Ishikawa (cell line): ENCODE data around the gene TRPM3.

ENCODE experiments used
- EP300 ChIP-seq: IDR thresholded peaks from 2 replicates; pipeline ENCODE4 v1.6.1; 2012; ENCODE audit warnings: borderline replicate concordance
- REST ChIP-seq: IDR thresholded peaks from 2 replicates; pipeline ENCODE4 v1.6.1; 2012; ENCODE audit warnings: low read depth, mild to moderate bottlenecking

- no peak for TF ChIP-seq REST
- no peak for TF ChIP-seq EP300
Measured at GRCh38 chr9:70910598-70910997, 210.8 kb downstream of the TRPM3 start.
